Measurements from ENCODE around the gene ICOS.
"Not testable (repeated sequence)": the region's sequence is repeated elsewhere in the genome, so short reads cannot be mapped to it uniquely, and the experiment has no call there.

Gene ICOS

DNA sequence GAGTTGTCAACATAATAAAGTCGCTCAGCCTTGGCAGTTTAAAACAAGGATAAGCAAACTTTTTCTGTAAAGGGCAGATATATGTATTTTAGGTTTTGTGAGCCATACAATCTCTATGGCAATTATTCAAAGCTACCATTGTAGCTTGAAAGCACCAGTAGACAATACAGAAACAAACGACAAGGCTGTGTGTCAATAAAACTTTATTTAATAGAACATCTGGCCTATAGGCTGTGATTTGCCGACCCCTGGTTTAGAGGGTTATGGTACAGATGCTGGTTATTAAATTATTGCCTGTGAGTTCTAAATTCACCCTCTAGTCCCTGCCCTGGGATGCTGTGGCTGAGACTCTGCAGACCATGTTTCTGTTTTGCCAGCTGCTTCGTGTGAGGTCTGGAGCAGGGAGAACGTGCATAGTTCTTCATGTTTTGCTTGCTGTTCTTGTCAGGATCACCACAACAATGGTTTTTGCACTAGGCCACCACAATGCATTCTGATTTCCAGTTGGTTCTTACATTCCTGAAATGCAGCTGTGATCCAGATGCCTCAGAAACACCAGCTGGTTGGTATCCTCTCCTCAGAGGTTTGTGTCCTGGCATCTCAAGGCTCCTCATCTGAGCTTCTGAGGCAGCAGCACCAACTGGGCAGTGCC, 46.6 kb downstream of the ICOS start:
- DNase-seq: no peak

DNA sequence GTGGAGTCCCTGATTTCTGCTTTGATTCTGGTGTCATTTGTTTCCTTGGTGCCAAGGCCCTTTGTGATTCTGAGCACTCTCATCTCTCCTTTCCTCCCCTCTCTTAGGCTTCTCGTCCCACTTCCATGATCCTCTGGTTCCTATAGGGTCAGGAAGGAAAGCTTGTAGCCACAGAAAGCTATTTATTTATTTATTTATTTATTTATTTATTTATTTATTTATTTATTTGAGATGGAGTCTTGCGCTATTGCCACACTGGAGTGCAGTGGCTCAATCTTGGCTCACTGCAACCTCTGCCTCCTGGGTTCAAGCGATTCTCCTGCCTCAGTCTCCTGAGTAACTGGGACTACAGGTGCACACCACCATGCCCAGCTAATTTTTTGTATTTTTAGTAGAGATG, 49.4 kb downstream of the ICOS start:
- not testable (repeated sequence) for DNase-seq

DNA sequence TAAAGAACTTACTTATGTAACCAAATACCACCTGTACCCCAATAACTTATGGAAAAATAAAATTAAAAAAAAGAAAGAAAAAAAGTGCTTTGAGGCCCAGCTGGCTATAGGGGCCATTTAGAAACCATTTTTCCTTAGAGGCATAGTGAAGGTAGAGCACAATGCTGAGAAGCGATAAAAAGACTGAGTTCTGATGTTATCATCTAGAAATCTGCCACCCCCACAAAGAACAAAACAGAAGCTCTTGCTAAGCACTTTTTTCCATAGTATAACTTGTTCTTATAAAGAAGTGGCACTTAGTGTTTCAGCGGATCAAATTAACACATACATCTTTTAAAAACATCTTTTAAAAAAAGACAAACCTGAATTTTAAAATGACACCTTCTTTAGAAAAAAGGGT, 51.4 kb downstream of the ICOS start:
- DNase-seq: no peak

DNA sequence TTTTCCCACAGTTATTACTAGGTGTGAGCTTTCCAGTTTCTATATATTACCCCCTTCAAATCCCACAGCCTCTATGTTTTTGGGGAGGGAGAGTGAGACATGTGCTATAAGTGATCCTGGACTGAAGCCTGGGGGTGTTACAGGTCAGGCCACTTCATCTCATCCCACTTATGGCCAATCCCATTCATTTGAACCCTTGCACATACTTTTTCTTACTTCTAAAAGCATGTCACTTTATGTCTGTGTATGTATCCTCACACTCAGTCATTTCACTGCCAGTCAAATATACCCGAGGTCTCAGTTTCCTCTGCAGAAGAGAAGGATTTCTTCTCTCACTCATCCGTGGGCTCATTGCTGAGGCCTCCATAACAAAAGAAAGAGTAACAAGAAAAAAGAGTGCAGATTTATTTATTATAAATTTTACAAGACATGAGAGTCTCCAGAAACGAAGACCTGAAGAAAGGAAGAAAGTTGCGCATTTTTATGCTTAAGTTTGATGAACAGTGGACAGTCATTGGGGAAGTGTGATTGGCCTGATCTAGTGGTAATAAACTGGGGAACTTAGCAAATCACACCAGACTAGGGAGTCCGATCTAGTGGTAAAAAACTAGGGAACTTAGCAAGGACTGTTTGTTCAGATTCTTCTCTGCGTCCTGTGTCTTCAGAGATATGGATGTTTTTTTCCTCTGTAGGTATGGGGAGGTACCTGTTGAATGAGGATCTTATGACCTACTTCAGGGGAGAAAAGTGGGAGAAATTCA, 52.1 kb downstream of the ICOS start:
- DNase-seq: no peak

DNA sequence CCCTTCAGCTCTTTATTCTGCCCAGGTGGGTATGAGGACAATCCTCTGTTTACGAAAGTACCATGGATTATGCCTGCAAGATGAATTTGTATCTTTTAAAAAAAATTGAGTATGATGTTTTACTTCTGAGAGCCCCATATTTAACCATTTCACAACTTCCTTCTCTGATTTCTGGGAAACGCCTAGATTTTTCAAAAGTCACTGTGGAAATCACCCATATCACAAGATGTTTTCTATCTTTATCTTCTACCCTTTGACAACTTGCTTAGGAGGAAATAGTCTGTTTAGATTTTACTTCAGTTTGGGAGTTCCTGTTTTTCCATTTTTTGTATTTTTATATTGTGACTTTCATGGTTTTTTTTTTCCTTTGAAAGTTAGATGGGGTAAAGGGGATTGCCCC, 53.0 kb downstream of the ICOS start:
- no peak for DNase-seq

DNA sequence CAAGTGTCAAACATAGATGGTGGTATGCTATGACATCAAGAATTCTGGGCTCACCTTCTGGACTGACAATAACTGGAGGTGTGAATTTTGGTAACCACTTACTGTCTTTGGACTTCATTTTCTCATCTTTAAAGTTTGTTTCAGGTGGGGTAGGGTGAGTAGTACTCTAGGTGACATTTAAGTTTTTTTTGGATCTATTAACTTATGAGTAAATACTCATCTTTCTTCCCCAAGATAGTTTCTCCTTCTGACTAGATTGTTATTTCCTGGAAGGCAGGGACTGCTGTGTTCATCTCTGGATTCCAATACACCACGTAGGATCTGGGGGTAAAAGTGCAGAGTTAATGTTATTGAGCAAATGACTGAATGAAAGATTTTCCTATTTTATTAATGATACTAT, 55.9 kb downstream of the ICOS start:
- DNase-seq: no peak

DNA sequence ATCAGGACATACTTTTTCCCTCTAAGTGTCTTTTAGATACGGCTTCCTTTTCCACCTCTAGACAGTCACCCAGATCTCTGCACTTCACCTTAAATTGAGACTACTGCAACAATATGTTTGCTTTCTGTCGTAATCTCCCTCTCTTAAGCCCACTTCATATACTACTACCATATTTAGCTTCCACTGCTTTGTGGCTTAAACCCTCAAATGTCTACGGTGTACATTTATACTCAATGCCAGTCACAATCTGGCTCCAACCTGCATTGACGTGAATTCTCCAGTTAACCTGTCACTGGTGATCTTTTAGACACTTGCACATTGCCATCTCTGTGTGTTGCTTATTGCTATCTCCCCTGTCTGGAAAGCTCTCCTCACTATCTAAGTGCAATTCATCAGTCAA, 56.4 kb downstream of the ICOS start:
- DNase-seq: no peak

DNA sequence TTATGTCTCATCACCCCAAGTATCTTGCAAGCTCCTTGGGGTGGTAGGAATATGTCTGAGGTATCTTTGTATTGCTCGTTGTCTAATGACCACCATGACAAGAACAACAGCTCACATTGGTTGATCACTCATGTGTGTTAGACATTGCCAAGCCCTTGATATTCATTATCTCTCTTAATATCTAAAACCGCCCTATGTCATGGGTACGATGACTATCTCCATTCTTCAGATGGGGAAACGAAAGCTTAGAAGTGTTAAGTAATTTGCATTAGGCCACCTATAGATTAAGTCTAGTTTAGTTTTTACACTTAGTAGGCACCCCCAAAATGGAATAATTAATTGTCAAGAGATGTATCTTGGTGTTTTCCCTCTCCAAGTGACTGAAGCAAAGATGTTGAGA, 57.0 kb downstream of the ICOS start:
- DNase-seq: no peak

DNA sequence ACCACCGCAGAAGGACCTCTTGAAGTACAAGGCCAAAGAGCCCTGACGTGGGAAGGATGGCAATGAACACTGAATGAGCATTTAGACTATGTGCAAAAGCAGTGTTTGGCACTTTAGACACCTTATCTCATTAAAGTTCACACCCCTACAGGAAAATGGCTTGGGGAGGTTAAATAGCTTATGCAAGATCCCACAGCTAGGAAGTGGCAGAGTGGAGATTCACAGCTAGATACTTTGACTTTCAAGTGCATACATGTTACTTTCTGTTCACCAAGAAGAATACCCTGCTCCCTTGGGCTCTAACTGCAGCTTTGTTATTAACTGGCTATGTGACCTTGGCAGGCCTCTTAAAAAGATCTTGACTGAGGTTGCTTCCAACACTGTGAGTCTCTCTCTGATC, 58.2 kb downstream of the ICOS start:
- no peak for DNase-seq

DNA sequence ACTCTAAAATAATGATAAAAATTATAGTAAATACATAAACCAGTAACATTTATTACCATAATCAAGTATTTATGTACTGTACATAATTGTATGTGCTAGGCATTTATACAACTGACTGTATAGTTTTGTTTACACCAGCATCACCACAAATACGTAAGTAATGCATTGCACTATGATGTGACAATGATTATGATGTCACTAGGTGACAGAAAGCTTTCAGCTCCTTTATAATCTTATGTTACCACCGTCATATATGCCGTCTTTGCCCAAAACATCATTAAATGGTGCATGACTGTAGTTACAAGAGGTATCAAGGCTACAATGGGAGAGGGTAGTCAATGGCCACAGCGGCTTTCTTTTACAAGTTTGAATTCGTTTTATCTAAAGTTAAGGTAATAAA, 60.1 kb downstream of the ICOS start:
- no peak for DNase-seq

DNA sequence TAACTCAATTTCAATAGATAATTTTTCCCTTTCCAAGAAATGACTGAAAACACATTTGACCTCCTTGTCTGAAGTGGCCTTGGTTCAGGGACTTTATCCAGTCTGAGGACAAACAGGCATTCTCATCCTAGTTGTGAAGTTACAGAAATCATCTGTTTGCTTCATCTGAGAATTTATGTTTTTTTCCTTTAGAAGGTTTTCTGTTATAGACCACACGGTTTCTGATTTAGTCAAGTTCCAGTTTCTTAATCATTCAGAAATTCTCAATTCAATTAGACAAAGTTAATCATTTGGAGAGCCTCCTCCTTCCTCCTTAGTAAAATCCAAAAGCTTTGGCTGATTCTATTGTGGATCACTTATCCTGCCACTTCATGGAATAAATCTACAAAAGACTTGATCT, 60.9 kb downstream of the ICOS start:
- no peak for DNase-seq

DNA sequence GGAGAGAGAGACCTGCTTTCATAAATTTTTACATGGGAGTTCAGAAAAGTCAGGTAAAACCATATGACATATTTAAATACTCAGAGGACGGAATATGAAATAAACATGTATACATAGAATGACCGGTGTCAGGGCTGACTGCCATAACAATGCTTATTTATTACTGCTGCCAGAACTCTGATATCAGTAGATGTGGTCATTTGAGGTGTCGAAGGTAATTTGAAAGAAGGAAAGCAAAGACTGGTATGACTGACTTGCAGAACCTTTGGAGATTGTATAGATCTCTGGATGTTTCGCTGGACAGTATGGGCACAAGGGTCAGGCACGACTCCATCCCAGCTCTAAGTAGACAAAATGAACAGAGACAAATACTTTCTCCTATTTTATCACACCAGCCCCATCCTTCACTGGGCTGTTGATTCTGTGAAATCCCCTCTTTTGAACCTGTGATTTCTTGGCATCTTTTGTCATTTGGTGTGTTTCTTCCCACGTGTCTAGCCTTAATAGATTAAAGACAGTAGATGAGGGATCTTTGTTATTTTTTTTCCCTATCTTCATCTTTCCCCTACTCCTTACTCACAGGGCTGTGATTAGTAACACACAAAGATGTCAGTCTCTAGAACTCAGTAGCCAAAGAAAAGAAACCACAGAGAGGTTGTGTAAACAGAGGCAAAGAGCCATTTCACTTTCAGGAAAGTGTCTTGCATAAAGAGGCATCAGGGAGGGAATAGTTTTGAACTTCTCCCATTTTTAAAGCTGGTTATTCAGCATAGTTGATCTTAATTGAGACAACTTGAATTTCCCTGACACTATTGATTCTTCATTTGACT, 61.6 kb downstream of the ICOS start:
- no peak for DNase-seq

DNA sequence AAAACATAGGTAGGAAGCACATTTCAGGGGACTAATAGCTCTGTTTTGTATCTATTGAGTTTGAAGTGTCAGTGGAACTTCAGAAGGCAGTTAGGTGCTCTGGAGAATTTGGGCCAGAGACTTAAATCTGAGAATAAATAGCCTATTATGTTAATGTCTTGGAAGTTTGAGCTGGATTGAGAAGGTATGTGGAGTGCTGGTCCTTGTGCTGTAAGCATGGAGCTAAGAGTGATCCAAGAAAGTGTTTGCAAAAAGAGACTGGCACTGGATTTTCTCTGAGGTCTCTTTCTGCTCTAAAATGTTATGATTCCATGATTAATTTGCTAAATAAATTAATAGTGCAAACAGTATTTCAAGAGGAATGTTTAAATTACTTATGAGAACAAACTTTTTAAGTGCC, 63.3 kb downstream of the ICOS start:
- no peak for DNase-seq

DNA sequence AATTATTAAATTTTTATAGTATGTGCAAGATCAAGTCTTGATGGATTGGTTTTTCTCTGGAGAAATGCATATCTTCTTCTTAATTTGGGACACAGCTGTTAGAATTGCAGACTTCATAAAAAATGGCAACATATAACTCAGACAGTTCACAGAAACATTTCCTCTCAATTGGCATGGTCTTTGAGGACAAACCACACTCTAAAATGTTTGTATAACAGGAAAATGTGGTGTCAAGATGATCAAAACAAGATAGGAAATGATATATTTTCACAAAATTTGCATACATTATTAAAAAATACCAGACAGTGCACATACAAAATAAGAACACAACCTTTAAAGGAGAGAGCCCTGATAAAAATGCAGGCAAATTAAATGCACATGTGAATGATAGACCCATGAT, 63.9 kb downstream of the ICOS start:
- DNase-seq: no peak

DNA sequence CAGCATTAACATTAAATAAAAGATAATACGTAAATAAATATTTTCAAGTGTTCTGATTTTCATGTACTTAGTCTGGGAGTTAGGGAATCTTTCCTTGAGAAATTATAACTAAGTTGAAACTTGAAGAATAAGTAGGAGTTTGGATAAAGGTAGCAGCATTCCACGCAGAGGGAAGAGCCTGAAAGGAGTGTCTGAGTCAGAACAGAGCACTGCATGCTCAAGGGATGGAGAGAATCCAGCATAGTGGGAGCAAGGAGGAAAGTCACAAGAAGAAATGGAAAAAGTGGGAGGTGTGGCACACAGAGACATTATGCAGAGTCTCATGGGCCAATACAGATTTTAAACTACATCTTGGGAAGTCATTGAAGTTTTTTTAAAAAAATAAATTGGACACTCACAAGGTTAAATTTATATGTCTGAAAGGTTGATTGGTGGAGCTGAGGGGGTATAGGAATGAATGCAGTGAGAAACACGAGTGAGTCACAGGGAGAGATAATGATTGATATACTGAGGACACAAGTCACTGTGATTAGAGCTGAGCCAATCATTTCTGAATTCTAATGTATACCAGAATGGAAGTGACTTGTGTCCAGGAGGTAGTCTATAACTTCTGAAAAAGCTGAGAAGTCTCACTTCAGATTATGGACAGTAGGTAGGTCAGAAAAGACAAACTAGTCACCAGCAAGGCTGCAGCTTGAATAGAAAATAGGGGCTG, 66.9 kb downstream of the ICOS start:
- DNase-seq: no peak

DNA sequence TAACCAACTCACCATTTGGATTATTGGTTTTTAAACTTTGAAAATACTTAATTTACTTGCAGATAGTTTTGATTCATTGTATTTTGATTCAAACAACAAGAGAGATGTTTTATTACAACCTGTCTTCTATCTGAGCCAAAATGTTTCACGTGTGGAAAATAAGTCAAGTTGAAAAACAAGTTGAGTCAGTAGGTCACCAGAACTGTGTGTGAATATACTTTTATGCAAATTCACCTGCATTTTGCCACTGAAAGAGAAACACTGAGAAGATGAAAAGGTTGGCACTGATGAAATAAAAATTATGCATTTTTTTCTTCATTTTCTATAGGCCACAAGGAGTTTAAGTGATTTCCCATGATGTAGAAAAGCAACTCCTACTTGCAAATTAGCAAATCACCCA, 68.3 kb downstream of the ICOS start:
- no peak for DNase-seq

DNA sequence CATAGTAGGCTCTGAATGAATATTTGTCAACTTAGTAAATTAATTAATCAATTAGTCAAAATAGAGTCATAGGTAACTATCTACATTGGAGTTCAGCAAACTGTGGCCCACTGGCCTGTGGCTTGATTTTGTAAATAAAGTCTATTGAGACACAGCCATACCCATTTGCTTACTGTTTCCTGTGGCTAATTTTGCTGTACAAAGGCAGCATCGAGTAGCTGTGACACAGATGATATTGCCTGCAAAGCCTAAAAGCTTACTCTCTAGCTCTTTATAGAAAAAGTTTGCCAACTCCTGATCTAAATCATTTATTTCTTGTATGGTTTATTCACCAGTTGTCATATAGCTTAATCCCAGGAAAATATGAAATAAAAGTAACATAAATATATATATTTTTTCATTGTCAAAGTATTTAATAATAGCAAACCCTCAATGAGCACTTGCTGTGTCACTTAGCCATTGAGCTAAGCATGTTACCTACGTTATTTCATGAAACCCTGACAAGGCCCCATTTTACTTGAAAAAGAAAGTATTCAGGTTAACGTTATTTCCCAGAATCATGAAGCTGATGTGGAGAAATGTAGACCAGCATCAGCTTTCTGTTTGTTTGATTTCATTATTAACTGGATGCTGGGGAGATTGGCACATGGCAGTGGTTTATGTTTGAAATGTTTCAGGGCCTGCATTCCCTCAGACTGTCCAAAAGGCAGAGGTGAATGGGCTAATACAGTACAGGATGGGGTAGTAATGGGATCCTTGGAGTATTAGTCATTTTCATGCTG, 69.6 kb downstream of the ICOS start:
- no peak for DNase-seq

DNA sequence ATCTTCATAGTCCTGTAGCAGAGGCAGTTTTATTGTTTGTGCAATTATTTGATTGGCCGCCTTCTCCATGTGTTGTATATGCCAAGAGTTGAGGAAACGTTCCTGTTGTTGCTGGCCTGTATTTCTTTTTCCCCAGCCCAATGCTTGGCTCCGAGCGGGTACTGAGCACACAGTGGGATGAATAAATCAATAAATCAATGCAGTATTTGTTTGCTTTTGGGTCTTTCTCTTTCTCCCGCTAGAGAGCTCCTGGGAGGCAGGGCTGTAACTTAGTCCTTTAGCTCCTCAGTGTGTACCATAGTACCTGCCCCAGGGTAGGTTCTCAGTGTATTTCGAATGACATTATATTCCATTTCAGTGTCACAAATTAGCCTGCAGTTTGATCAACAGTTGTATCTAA, 71.8 kb downstream of the ICOS start:
- no peak for DNase-seq

DNA sequence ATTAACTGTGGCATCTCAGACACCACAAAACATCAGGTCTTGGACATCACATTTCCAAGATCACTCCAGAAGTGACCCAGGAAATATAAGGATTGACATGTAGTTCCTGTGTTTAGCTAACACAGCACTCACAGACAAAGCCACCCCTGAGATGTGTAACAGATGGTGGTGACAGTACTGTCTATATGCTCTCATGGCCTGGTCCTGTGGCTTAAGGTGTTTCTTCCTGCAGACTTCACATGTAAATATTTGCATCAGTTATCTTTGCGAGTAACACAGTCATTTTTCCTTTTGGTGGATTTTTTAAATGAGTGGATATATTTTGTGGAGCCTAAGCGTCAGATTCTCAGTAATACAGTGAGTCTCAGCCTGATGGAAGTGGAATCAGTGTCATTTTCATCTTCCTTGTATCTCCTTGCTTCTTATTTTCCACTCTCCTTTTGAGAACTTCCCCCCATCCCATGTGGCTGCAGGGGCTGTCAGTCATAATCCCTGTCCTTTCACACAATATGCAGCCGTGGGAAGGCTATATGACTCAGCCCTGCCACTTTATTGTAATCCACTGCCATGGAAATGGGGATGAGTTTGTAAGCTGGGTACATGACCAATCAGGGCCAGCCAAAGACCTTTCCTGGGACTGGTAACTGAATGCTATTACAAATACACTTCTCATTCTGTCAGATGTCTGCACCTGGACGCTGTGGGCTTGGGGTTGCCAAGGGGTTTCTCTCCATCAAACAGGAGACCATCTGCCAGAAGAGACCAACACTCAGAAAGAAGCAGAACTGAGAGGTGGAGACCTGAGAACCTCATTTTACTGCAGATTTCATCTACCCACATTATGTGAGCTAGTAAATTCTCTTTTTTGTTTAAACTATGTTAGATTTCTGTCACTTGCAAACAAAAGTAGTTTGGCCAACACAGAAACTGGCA, 74.3 kb downstream of the ICOS start:
- DNase-seq: no peak

All from CD4-positive, alpha-beta T cell treated with Interleukin-15 for 1 hour (primary cell).